Measurements from ENCODE around the gene SNRPA.

DNA sequence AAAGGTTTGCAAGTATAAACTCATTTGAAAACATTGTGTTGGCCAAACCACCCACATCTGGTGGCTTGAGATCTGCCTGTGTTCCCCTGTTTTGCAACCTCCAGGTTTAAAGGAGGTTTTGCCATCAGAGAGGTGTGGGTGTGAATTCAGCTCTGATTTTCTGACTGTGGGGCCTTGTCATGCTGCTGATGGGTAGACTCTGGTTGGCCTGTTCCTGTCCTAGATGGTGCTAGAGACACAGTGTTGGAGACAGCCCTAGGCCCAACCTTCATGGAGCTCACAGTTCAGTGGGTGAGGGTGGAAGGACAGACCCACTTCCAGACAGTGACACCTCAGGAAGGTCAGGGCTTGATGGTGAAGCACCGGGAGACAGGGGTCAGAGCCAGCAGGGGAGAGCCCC is 34.5 kb downstream of the SNRPA start:
- TF ChIP-seq, protein P1, sequence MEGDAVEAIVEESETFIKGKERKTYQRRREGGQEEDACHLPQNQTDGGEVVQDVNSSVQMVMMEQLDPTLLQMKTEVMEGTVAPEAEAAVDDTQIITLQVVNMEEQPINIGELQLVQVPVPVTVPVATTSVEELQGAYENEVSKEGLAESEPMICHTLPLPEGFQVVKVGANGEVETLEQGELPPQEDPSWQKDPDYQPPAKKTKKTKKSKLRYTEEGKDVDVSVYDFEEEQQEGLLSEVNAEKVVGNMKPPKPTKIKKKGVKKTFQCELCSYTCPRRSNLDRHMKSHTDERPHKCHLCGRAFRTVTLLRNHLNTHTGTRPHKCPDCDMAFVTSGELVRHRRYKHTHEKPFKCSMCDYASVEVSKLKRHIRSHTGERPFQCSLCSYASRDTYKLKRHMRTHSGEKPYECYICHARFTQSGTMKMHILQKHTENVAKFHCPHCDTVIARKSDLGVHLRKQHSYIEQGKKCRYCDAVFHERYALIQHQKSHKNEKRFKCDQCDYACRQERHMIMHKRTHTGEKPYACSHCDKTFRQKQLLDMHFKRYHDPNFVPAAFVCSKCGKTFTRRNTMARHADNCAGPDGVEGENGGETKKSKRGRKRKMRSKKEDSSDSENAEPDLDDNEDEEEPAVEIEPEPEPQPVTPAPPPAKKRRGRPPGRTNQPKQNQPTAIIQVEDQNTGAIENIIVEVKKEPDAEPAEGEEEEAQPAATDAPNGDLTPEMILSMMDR (IDR thresholded peaks at IDR 0.05 in 4 of 5, conservative IDR thresholded peaks at IDR 0.05 in 1 of 5): no peak
- TF ChIP-seq POLR2A (IDR thresholded peaks at IDR 0.05): no peak

All from gastrocnemius medialis (tissue), 4 donors.